GM18526 (cell line): Measurements from ENCODE around the gene FFAR1.

Source experiments
- POLR2A ChIP-seq: IDR thresholded peaks from 3 replicates; pipeline ENCODE4 v1.6.1; 2011; ENCODE audit not compliant: insufficient read length; ENCODE audit errors: extremely low read depth

Gene FFAR1

DNA sequence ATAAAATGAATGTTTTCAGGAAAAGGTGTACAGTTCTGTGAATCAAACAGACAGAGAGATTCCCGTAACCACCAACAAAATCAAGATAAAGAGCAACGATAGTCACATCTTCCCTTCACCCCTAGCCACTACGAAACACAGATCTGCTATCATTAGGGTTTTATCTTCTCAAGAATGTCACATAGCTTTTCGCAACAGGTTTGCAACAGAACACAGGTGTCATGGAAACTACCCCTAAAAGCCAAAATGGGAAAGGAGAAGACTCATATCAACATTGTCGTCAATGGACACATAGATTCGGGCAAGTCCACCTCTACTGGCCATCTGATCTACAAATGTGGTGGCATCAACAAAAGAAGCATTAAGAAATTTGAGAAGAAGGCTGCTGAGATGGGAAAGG, 34.2 kb downstream of the FFAR1 start:
- TF ChIP-seq POLR2A: no peak

DNA sequence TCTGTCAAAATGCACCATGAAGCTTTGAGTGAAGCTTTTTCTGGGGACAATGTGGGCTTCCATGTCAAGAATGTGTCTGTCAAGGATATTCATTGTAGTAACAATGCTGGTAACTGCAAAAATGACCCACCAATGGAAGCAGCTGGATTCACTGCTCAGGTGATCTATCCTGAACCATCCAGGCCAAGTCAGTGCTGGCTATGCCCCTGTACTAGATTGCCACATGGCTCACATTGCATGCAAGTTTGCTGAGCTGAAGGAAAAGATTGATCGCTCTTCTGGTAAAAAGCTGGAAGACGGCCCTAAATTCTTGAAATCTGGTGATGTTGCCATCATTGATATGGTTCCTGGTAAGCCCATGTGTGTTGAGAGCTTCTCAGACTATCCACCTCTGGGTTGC, 35.8 kb downstream of the FFAR1 start:
- TF ChIP-seq POLR2A: no peak

DNA sequence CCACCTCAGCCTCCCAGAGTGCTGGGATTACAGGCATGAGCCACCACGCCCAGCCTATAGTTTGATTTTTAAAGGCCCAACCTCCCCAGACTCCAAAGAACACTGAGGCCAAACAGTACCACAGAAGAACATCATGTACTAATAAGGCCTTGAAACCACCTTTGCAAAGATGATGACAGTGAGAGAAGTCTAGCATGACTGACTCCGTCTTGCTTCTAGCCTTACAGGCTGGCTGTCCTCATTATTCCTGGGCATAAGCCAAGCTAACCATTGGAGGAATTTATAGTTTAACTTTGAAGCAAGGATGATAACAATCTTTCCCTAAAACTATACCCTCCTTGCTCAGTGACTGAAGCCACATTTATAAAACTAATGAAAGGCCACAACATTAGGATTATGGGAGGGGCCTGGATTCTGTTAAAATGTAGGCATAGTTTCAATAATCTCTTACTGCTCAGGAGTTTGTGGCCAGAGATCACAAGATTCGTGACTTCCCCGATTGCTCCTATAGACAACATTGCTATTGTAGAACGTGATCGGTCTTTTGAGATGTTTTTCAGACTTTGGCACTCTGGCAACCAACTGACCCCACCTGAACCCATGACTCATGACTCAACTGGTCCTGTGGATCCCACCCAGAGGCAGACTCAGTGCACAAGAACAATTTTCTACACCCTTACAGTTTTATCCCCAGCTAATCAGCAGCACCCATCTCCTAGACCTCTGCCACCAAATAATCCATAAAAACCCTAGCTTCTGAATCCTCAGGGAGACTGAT, 40.8 kb downstream of the FFAR1 start:
- TF ChIP-seq POLR2A: no peak

DNA sequence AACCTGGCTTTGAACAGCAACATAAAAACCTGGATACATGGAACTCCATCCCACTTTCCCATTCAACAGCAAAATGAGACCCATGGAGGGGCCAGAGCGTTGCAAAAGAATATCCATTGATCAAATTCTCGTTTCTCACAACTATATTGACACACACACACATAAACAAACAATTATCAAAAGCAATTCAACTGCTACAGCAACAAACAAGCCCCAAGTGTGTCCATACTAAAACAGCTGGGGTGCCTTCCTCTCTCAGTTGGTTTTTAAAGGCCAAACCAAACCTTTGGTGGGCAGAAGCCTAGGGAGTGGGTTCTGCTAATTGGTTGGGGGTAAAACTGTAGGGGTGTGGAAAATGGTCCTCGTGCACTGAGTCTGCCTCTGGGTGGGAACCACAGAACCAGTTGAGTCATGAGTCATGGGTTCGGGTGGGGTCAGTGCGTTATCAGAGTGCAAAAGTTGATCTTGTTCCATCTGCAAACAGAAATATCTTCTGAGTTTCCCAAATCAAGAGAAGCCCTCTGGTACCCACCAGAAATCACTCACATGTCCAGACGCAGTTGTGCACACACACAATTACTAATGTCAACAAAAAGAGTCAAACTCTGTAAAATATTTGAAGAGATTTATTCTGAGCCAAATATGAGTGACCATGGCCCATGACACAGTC, 41.6 kb downstream of the FFAR1 start:
- TF ChIP-seq POLR2A: no peak

DNA sequence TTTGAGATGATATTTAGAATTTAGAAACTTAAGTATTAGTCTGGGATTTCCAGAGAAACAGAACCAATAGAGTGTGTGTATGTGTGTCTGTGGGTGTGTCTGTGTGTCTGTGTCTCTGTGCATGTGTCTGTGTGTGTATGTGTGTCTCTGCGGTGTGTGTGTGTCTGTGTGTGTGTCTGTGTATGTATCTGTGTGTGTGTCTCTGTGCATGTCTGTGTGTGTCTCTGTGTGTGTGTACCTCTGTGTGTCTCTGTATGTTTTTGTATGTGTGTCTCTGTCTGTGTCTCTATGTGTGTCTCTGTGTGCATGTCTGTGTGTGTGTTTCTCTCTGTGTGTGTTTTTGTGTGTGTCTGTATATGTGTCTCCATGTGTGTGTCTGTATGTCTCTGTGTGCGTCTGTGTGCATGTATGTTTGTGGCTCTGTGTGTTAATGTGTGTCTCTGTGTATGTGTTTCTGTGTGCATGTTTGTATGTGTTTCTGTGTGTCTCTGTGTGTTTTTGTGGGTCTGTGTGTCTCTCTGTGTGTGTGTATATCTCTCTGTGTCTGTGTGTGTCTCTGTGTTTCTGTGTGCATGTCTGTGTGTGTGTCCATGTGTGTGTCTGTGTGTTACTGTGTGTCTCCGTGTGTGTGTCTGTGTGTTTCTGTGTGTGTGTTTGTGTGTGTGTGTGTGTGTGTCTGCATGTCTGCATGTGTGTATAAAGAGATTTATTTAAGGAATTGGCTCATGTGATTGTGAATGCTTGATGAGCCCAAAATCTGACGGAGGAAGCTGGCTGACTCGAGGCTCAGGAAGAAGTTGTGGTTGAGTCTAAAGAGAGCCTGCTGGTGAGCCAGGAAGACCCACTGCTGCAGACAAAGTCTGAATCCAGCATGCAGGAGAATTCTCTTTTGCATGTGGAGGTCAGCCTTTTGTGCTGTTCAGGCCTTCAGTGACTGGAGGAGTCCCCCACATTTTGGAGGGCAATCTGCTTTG, 45.3 kb downstream of the FFAR1 start:
- no peak for TF ChIP-seq POLR2A

DNA sequence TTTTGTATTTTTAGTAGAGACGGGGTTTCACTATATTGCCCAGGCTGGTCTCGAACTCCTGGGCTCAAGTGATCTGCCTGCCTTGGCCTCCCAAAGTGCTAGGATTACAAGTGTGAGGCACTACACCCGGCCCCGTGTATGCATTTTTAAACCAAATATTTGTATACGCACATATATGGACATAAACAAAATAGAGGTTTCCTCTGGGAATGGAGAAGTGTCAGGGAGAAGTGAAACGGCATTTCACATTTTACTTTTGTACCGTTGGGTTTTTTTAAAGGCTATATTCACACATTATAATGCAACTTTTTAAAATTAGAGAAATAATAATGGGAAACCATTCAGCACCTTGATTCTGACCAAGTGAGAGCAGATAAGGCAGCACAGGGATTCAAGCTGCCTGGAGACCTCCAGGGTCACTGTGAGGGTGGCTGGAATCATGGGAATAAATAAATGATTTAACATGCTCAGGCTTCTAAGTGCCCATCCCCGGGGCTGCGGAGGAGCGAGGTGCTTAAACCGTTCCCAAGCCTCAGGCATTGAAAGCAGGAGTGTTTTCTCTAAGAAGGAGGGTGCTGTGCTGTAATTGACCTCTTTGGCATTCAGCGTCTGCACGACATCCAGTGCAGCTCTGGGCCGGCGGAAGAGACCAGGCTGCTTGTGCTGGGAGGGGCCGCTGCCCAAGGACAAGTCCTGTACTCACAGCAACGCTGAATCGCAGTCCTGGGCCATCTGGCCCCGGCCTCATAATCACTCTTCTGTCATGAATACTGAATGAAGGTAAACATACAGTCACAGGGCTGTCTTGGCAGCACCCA, 47.9 kb downstream of the FFAR1 start:
- no peak for TF ChIP-seq POLR2A

DNA sequence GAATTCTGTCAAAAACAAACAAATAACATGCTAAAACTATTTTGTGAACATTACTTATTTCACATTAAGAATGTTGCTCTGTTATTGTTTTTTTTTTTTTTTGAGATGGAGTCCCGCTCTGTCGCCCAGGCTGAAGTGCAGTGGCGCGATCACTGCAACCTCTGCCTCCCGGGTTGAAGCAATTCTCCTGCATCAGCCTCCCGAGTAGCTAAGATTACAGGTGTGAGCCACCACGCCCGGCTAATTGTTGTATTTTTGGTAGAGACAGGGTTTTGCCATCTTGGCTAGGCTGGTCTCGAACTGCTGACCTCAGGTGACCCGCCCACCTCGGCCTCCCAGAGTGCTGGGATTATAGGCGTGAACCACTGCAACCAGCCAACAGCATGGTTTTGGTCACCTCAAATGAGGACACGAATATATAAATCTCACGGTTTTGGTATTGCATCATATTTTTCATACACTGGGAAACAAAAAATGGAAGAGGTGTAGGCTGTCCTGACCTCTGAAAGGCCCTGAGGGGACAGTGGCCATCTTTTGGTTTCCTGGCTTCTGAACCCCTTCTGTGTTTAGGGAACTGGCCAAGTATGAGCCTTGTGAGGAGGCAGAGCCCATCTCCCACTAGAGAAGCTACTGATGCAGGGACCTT, 48.7 kb downstream of the FFAR1 start:
- TF ChIP-seq POLR2A: no peak

DNA sequence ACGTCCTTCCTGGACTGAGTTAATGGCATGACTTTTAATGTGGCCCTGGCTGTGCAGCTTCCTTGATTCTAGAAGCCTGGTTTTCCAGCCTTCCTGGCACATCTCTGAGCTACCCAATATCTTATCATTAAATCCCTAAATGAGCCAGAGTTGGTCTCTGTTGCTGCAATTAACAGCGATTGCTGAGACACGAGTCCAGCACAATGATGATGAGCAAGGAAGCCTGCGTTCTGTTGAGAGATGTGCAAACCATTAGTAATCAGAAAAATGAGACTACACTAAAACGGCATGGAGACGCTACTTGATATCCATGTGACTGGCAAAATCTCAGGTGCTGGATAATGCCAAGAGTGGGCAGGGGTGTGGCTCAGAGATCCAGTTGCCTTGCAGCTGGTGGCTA, 49.4 kb downstream of the FFAR1 start:
- TF ChIP-seq POLR2A: no peak
